IgD-negative memory B cell (primary cell): ENCODE data around the gene ANOS1. TPM values are rescaled to one million over a fixed set of nuclear protein-coding genes. Genes with fewer than 3 reads are reported as not detected.

Experiments
- H3K27ac Mint-ChIP-seq, 3 donors: one replicate each; pipeline ENCODE4 v1.8.0; 2020 to 2022; ENCODE audit warnings: mild to moderate bottlenecking in 3 of 3, mixed read lengths in 3 of 3, moderate library complexity in 1 of 3
- H3K27me3 Mint-ChIP-seq: one replicate; pipeline ENCODE4 v1.8.0; 2021; ENCODE audit warnings: mixed read lengths
- H3K36me3 Mint-ChIP-seq: one replicate; pipeline ENCODE4 v1.8.0; 2020; ENCODE audit warnings: mild to moderate bottlenecking, mixed read lengths
- H3K4me1 Mint-ChIP-seq, 3 donors: one replicate each; pipeline ENCODE4 v1.8.0; 2020 to 2022; ENCODE audit warnings: mixed read lengths in 3 of 3, mild to moderate bottlenecking in 1 of 3
- H3K4me3 Mint-ChIP-seq, 4 donors: one replicate each; pipeline ENCODE4 v1.8.0; 2020 to 2022; ENCODE audit warnings: mild to moderate bottlenecking in 4 of 4, mixed read lengths in 4 of 4, moderate library complexity in 3 of 4
- H3K9me3 Mint-ChIP-seq, 3 donors: one replicate each; pipeline ENCODE4 v1.8.0; 2020 to 2021; ENCODE audit warnings: mixed read lengths in 3 of 3, mild to moderate bottlenecking in 1 of 3
- polyA plus RNA-seq: library from polyadenylated mRNA; unstranded; fragments of 300-500 nt; fragmentation: Illumina TruSeq; gene quantifications from one replicate; pipeline ENCODE4 v1.2.3, GENCODE V29; 2021

ANOS1 gene
- polyA plus RNA-seq, 1 donor from 2014 or later, result not detected

- Mint-ChIP-seq H3K9me3 (no peaks in the 10 kb centered on the region), H3K4me3 (no peak overlapping the region), H3K36me3 (no peaks in the 10 kb centered on the region), H3K27me3 (peaks cover 37% of the 10 kb centered on the region), H3K4me1 (peaks cover 0 to 7% (median 2%) of the 10 kb centered on the region in 3 donors), H3K27ac (no peak overlapping the region)
Measured at GRCh38 chrX:8730812-8731558, 952 bp downstream of the ANOS1 start.

- H3K27me3 Mint-ChIP-seq, result peaks cover 37% of the 10 kb centered on the region
- H3K4me3 Mint-ChIP-seq, result no peak overlapping the region
- H3K4me1 Mint-ChIP-seq, result peaks cover 0 to 7% (median 2%) of the 10 kb centered on the region in 3 donors
- no peaks in the 10 kb centered on the region for H3K9me3 Mint-ChIP-seq
- H3K36me3 Mint-ChIP-seq, result no peaks in the 10 kb centered on the region
- H3K27ac Mint-ChIP-seq, result no peak overlapping the region
Measured at GRCh38 chrX:8729811-8730210, 2.1 kb downstream of the ANOS1 start.

GRCh38 chrX:8728932-8729535 is 2.9 kb downstream of the ANOS1 start:
- H3K27ac Mint-ChIP-seq, result no peak overlapping the region
- peaks cover 0 to 7% (median 2%) of the 10 kb centered on the region in 3 donors for H3K4me1 Mint-ChIP-seq
- peaks cover 39% of the 10 kb centered on the region for H3K27me3 Mint-ChIP-seq
- H3K36me3 Mint-ChIP-seq, result peaks cover under 1% of the 10 kb centered on the region
- H3K4me3 Mint-ChIP-seq, result peak overlapping the region in 1 of 4 donors; percentile 37
- H3K9me3 Mint-ChIP-seq, result no peaks in the 10 kb centered on the region

GRCh38 chrX:8726031-8726652 is 5.8 kb downstream of the ANOS1 start:
- H3K4me1 Mint-ChIP-seq, result peaks cover 0 to 2% (median 0%) of the 10 kb centered on the region in 3 donors
- peaks cover 0 to 4% (median 2%) of the 10 kb centered on the region in 3 donors for H3K9me3 Mint-ChIP-seq
- no peak overlapping the region for H3K4me3 Mint-ChIP-seq
- H3K27me3 Mint-ChIP-seq, result peaks cover 32% of the 10 kb centered on the region
- no peak overlapping the region for H3K27ac Mint-ChIP-seq
- H3K36me3 Mint-ChIP-seq, result peaks cover 1% of the 10 kb centered on the region

GRCh38 chrX:8724300-8724699 is 7.6 kb downstream of the ANOS1 start:
- Mint-ChIP-seq H3K4me3 (no peak overlapping the region), H3K9me3 (peaks cover 0 to 4% (median 2%) of the 10 kb centered on the region in 3 donors), H3K27ac (no peak overlapping the region), H3K36me3 (peaks cover 1% of the 10 kb centered on the region), H3K27me3 (peaks cover 23% of the 10 kb centered on the region), H3K4me1 (peaks cover 0 to 2% (median 0%) of the 10 kb centered on the region in 3 donors)

GRCh38 chrX:8721536-8721935 is 10.4 kb downstream of the ANOS1 start:
- Mint-ChIP-seq H3K27me3 (peaks cover 10% of the 10 kb centered on the region), H3K4me1 (peaks cover 0 to 1% (median 0%) of the 10 kb centered on the region in 3 donors), H3K36me3 (peaks cover 4% of the 10 kb centered on the region), H3K9me3 (peaks cover 0 to 4% (median 2%) of the 10 kb centered on the region in 3 donors), H3K4me3 (no peak overlapping the region), H3K27ac (no peak overlapping the region)

- peaks cover 4% of the 10 kb centered on the region for H3K36me3 Mint-ChIP-seq
- H3K27ac Mint-ChIP-seq, result peak overlapping the region in 1 of 3 donors; percentile 64
- H3K27me3 Mint-ChIP-seq, result peaks cover 8% of the 10 kb centered on the region
- peaks cover 0 to 4% (median 2%) of the 10 kb centered on the region in 3 donors for H3K9me3 Mint-ChIP-seq
- H3K4me1 Mint-ChIP-seq, result no peaks in the 10 kb centered on the region
- no peak overlapping the region for H3K4me3 Mint-ChIP-seq
Measured at GRCh38 chrX:8720136-8720535, 11.8 kb downstream of the ANOS1 start.

GRCh38 chrX:8717354-8717753 is 14.6 kb downstream of the ANOS1 start:
- Mint-ChIP-seq H3K4me1 (no peaks in the 10 kb centered on the region), H3K9me3 (peaks cover 0 to 3% (median 0%) of the 10 kb centered on the region in 3 donors), H3K4me3 (no peak overlapping the region), H3K27ac (no peak overlapping the region), H3K36me3 (peaks cover 3% of the 10 kb centered on the region), H3K27me3 (peaks cover under 1% of the 10 kb centered on the region)

GRCh38 chrX:8714164-8714563 is 17.8 kb downstream of the ANOS1 start:
- Mint-ChIP-seq H3K36me3 (peaks cover 3% of the 10 kb centered on the region), H3K27ac (no peak overlapping the region), H3K9me3 (peaks cover 0 to 5% (median 4%) of the 10 kb centered on the region in 3 donors), H3K4me3 (no peak overlapping the region), H3K27me3 (no peaks in the 10 kb centered on the region), H3K4me1 (peaks cover 0 to 2% (median 0%) of the 10 kb centered on the region in 3 donors)

GRCh38 chrX:8711401-8711800 is 20.5 kb downstream of the ANOS1 start:
- H3K4me3 Mint-ChIP-seq, result no peak overlapping the region

GRCh38 chrX:8704184-8704583 is 27.8 kb downstream of the ANOS1 start:
- Mint-ChIP-seq H3K4me3 (no peak overlapping the region), H3K27me3 (peaks cover 8% of the 10 kb centered on the region), H3K9me3 (peaks cover 2 to 8% (median 3%) of the 10 kb centered on the region in 3 donors), H3K4me1 (no peaks in the 10 kb centered on the region), H3K27ac (no peak overlapping the region), H3K36me3 (no peaks in the 10 kb centered on the region)

More at GRCh38 chrX:8711401-8711800, 20.5 kb downstream of the ANOS1 start:
- Mint-ChIP-seq H3K36me3 (no peaks in the 10 kb centered on the region), H3K27me3 (peaks cover 3% of the 10 kb centered on the region), H3K4me1 (peaks cover 0 to 2% (median 0%) of the 10 kb centered on the region in 3 donors), H3K27ac (no peak overlapping the region), H3K9me3 (peaks cover 0 to 5% (median 4%) of the 10 kb centered on the region in 3 donors)

- Mint-ChIP-seq H3K9me3 (peaks cover 0 to 3% (median 2%) of the 10 kb centered on the region in 3 donors), H3K36me3 (peaks cover 2% of the 10 kb centered on the region), H3K27me3 (no peaks in the 10 kb centered on the region), H3K27ac (no peak overlapping the region), H3K4me1 (no peaks in the 10 kb centered on the region), H3K4me3 (no peak overlapping the region)
Measured at GRCh38 chrX:8692871-8693270, 39.1 kb downstream of the ANOS1 start.

- Mint-ChIP-seq H3K4me1 (no peaks in the 10 kb centered on the region), H3K27ac (no peak overlapping the region)
Measured at GRCh38 chrX:8689473-8689872, 42.5 kb downstream of the ANOS1 start.

GRCh38 chrX:8688776-8689175 is 43.2 kb downstream of the ANOS1 start:
- no peak overlapping the region for H3K4me3 Mint-ChIP-seq
- peaks cover 5% of the 10 kb centered on the region for H3K27me3 Mint-ChIP-seq
- H3K36me3 Mint-ChIP-seq, result peaks cover 2% of the 10 kb centered on the region
- peaks cover 0 to 3% (median 0%) of the 10 kb centered on the region in 3 donors for H3K4me1 Mint-ChIP-seq
- peaks cover 0 to 7% (median 0%) of the 10 kb centered on the region in 3 donors for H3K9me3 Mint-ChIP-seq
- no peak overlapping the region for H3K27ac Mint-ChIP-seq

More at GRCh38 chrX:8689473-8689872, 42.5 kb downstream of the ANOS1 start:
- H3K9me3 Mint-ChIP-seq, result peaks cover 0 to 7% (median 0%) of the 10 kb centered on the region in 3 donors
- peaks cover 2% of the 10 kb centered on the region for H3K36me3 Mint-ChIP-seq
- H3K4me3 Mint-ChIP-seq, result no peak overlapping the region
- peaks cover 2% of the 10 kb centered on the region for H3K27me3 Mint-ChIP-seq
